Measurements from ENCODE around the gene ANKRD6. TPM values are rescaled to one million over a fixed set of nuclear protein-coding genes. Genes with fewer than 3 reads are reported as not detected.
A peak's percentile ranks its signal among the peaks of the same experiment; 100 is the strongest.

ANKRD6 gene
- total RNA-seq, 1 donor from 2014 or later = 14.9 TPM

DNA sequence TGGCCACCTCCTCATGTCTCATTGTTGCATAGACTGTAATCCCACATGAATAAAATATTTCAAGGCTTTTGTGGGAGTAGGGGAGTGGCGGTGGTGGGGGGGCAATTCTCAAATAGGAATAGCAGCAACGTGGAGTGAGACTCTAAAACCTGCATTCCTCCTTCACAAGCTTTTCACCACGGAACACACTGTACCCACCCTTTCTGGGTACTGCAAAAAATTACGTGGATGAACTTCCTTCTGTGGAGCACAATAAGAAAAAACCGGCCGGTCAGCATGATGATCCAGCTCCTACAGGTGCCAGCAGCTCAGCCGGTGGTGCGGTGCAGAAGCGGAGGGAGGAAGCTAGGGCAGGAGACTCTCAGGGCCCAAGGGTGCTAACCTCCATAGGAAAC is 19.9 kb upstream of the ANKRD6 start:
- DNase-seq (ENCODE audit: low spot score) = peak; percentile 27

DNA sequence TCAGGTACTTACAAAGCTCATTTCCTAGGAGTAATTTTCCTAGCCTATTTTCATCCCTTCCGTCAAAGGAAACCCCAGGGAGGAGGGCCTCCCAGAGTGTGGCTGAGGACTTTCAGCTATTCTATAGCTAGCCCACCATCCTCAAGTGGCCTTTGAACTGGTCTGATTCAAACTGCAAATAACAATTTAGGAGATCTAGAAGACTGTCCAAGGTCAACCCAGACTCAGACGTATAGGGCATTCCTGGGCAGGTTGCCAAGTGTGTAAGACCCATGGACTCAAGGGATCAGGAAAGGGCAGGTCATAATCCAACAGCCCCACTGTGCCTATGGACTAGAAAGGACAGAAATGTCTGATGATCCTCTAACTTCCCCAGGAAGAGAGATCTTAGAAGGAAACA is 18.7 kb upstream of the ANKRD6 start:
- no peak for DNase-seq (ENCODE audit: low spot score)

DNA sequence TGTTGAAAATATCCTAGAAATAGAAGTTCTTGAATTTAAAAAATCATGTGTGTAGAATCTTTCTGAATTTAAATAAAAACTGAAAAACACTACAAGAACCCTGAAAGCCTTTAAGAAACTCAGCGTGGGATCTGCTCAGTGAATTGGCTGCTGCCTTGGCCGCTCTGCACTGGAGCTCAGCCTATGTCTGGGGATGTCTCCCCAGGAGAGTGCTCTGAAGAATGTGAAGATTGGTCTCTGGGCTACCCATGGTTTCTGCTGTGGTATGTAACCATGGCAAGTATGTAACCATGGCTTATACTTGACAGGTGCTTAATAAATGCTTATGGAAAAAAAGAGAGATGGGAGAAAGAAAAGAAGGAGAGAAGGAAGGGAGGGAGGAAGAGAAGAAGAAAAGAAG is 17.8 kb upstream of the ANKRD6 start:
- DNase-seq (ENCODE audit: low spot score) = no peak

DNA sequence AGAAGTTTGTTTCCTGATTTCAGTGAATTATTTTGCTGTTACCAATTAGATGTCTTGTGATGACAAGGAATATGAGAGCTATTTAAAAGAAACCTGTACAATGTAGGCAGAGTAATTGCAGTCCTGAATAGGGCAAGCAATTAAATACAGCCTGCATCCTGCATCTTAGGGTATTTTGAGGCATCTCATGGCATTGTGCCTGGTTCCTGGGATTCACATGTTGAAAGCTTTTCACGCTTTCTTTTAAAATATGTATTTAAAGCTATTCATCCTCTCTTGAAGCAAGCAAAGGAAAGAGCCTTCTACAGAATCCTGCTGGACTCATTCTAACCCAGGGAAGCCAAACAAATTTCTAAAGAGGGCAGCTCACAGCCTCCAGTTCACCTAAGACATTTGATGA is 16.2 kb upstream of the ANKRD6 start:
- no peak for DNase-seq (ENCODE audit: low spot score)

DNA sequence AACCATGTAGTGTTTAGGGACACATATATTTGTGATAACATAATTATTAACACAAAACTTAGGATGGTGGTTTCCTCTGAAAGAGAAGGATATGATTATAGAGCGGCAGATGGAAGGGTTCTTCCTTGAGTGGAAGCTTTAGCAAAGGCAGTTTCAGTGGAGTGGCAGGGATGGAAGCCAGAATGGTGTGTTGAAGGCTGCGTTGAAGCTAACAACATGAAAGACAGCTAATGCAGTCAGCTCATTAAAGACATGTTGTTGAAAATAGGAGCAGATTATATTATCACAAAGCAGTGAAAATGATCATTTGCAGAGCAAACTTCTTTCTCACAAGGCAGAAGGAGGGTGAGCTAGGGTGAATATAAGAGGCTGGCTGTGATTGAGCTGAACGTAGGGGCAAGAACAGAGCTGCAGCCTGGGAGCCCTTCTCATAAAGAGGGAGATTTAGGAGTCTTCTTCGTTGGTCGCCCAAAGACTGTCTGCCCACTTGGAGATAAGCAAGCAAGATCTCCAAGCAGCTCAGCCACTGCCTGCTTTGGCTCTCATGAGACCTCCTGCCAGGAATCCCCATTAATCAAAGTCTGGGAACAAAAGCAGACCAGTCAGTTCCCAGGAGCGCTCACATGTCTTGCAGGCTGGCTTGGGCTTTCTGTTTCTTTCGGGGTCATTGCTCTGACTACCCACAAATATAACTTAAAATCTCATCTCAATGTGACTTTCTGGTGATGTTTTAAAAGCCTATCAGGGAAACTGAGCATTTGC is 2.6 kb upstream of the ANKRD6 start:
- no peak for DNase-seq (ENCODE audit: low spot score)

DNA sequence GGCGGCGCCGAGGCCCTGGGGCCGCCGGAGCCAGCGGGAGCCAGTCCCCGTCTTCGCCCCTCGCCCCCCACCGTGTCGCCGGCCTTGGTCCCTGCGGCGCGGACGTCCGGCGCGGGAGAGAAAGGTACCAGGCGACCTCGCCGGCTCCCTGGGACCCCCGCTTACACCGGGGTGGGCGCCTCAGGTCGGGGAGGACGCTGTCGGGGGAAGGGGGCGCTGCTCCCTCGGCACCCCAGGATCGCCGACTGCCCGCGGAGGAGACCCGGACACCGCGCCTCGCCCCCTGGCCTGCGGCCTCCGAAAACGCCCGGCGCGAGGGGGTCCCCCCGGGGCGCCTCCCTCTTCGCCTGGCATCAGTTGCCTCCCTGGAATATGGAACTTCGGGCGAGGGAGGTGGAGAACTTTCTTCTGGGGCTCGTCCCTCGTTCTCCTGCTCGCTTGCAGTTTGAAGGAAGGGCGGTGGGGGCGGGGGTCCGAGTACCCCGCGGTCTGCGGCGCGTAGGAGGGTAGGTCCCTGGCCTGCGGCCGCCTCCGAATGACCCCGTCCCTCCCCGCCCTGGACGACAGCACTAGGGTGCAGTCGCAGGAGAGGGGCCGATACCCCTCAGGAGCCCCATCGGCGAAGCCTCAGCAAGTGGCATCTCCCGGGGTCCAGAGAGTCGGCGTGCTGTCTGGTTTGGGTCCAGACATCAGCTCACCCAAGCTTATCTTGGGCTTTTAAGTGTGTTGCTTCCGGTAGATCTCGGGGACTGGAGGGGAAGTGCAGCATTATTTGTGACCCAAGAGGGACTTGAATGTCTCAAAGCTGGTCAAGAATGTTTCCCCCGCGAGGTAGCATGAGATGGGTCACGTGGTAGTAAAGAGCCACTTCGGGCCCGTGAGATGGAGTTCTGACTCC is 549 bp downstream of the ANKRD6 start:
- peak; percentile 11 for DNase-seq (ENCODE audit: low spot score)

DNA sequence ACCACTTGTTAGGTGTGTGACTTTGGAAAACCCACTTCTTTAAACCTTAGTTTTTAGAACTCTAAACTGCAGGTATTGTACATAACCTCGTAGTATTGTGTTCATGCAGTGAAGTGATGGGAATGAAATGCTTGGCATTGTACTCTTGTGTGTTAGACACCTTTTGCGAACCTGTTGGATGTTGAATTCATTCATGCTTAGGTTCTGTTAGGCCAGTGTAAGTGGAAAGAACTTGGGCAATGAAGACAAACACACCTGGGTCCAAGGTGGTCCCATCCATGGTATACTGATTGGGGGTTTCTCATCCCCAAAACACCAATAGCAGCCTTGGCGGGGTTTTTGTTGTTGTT is 1.2 kb downstream of the ANKRD6 start:
- no peak for DNase-seq (ENCODE audit: low spot score)

DNA sequence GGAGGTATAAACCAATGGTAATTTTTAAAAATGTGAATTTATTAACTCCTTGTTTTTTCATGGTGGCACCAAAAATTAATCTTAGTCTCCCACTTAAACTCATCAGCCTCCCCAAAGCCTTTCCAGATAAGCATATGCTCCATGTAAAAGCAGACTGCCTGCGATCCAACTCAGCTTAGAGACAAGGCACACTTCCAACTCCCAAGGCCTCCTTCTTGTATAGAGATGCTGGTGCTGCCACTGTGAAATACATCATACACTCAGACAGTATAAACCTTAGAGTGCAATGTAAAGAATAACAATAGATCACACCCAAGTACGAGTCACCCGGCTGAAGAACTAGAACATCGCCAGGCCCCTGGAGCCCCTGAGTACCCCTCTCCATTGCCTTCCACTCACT is 2.0 kb downstream of the ANKRD6 start:
- DNase-seq (ENCODE audit: low spot score) = no peak

DNA sequence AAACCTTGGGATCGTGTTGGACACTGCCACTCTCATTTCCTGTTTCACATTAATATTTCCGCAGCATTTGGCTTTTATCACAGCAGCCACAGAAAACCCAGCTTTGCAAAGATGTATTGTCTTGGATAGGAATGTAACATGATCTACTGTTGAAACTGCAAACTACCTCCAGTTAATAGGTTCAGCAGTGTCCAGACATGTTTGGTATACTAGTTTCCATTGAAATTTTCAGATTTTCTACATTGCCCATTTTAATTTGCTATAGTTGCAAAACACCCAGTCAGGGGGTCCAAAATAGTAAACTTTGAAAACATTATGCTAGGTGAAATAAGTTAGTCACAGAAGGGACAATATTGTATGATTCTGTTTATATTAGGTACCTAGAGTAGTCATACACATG is 3.3 kb downstream of the ANKRD6 start:
- no peak for DNase-seq (ENCODE audit: low spot score)

DNA sequence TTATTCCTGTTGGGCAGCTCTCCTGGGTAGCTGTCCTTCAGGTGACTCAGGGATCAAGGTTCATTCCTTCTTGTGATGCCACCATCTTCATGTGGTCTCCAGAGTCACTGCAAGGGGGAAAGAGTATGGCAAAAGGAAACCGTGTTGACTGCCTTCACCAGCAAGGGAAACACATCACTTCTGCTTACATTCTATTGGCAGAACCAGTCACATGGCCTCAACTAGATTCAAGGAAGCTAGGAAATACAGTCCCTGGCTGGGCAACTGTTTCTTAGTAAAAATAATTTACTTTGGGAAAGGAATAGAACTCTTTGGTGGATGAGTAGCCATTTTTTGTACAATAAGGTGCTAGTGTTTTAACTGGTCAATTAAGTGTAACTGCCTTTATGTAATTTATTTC is 5.3 kb downstream of the ANKRD6 start:
- peak; percentile 26 for DNase-seq (ENCODE audit: low spot score)

DNA sequence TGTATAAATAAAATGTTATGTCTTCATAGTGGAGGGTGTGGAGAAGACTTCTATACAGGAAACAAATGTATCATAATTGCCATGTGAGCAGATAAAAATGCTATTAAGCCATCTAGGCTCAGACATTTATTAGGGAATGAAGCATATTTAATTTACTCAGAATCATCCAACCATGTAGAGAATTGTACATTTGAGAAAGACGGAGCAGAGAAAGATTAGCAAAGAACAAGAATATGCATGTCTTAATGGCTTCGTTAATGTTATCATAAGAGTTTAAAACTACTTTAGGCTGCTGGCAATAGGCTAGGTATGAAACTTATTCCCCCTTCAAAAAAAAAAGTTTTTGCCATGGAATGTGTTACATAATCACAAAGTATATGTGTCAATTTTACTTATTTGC is 6.1 kb downstream of the ANKRD6 start:
- no peak for DNase-seq (ENCODE audit: low spot score)

DNA sequence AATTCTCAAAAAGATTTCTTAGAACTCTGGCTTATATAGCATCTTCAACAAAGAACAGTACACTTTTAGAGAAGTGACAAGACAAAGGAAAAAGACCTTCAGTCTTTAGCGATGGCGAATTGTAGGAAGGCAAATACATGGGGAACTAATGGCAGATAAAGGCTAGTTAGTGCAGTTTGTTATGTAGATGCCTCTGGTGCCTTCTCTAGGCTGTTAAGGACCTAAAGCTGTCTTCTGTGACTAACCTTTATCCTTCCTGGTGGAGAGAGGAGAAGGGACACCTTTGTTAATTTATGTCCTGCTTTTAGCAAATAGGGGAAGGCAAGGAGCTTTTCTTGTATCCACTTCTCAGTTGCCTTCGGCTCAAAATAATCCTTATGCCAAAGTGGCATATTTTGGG is 7.2 kb downstream of the ANKRD6 start:
- no peak for DNase-seq (ENCODE audit: low spot score)

DNA sequence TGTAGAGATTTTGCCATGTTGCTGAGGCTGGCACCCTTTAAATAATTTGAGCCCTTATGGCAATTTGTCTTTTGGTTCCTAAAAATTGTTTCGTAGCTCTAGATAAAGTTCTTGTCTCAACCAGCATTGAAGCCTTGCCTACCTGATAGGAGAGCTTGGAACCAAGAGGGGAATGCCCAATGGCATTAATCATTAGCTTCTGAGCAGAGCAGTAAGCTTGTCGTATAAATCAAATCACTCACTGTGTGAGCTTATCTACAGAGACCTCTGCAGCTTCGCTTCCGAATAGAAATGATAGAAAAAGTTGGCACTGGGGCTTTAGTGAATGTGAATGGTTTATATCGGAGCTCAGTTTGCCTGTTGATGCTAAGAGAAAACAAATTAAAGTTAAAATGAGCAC is 10.7 kb downstream of the ANKRD6 start:
- DNase-seq (ENCODE audit: low spot score) = no peak

DNA sequence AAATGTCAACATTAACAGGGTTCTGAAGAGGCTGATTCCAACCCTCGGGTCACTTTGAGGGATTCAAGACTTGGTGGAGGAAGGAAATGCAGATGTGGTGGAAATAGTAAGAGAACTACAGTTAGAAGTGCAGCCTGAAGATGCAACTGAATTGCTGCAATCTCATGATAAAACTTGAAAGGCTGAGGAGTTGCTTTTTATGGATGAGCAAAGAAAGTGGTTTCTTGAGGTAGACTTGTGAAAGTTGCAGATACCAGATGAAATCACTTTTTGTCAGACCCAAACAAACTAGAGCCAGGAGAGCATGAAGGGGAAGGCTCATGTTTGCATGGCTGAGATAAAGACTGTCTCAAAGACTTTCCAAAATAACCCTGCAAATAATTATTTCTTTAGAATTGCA is 16.2 kb downstream of the ANKRD6 start:
- no peak for DNase-seq (ENCODE audit: low spot score)

DNA sequence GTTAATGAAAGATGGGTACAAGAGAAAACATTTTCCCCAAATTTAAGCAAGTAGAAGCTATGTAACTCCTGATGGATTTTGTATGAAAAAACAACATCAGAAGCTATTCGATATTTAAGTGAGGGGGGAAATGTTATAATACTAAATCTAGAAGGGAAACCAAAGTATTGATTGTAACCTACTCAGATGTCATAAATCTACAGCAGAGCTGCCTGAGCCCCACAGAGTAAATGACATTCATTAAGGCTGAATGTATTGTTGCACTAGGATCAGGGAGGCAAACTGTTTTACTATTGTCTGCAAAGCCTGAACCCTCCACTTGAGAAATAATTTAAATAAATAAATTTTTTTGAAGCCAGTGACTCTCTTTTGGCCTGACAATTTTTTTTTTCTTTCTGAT is 19.3 kb downstream of the ANKRD6 start:
- DNase-seq (ENCODE audit: low spot score) = no peak

DNA sequence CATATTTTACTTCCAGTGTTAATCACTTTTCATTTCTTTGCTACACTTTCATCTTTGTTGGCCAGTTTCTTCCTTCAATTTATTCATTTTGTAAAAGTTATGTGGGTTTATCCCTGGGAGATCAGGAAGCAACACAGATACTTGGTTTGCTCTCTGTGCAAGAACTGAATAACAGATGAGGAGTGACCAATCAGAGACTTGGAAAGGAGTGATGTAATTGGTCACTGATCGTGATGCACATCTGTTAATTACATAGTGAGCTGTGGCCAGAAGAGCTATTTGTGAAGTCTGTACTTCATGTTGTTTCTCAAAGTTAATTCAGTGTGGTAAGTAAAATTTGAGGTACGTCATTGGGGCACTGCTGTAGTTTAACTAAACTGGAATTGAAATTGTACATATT is 21.3 kb downstream of the ANKRD6 start:
- DNase-seq (ENCODE audit: low spot score) = no peak

DNA sequence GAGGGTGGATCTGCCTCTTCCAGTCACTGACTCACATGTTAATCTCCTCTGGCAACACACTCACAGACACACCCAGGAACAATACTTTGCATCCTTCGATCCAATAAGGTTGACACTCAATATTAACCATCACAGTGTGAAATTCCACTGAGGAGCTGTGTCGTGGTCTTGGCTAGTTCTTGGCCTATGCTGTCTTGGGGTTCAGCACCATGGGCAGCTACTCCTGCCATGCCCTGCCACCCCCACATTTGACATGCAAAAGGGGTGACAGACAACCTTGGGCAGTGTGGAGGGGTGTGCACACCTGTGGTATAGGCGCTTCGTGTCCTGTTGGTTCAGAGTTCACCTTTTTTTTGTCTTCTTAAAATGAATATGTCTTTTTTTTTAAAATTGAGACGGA is 25.8 kb downstream of the ANKRD6 start:
- no peak for DNase-seq (ENCODE audit: low spot score)

DNA sequence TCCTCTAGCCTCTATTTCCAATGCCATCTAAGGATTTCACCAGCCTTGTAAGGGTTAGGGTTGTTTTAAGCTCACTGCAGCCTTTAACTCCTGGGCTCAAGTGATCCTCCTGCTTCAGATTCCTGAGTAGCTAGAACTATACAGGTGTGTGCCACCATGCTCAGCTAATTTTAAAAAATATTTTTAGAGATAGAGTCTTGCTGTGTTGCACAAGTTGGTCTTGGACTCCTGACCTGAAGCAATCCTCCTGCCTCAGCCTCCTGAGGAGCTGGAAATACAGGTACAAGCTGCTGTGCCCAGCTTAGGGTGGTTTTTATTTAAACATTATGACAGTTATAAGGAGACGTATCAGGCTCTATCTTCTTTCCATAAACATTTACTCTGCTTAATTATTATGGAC is 26.5 kb downstream of the ANKRD6 start:
- DNase-seq (ENCODE audit: low spot score) = no peak

DNA sequence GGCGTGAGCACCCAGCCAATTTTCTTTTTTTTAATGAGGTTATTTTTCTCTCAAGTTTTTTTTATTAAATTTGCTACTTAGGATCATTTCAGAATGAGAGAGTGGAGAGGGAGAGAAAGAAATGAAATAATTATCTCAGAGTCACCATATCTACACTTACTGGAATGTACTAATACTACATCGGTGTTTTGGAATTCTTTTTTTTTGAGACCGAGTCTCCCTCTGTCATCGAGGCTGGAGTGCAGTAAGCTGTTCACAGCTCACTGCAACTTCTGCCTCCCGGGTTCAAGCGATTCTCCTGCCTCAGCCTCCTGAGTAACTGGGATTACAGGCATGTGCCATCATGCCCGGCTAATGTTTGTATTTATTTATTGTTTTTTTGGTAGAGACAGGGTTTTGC is 27.8 kb downstream of the ANKRD6 start:
- DNase-seq (ENCODE audit: low spot score) = no peak

DNA sequence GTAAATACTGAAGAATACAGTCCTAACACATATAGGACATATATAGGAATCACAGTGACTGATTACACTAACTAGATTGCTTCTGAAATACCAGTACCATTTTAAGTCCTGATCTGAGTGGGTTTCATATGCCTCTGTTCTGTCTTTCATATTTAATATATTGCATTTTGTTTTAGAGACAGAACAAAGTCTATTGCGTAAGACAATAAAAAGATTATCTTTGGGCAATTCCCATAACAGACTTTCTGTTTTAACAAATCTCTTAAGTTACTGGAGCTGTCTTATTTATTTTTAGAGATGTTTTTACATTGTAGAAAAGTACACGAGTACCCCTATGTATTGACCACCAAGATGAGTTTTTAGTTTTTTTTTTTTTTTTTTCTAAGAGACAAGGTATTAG is 29.6 kb downstream of the ANKRD6 start:
- DNase-seq (ENCODE audit: low spot score) = no peak

DNA sequence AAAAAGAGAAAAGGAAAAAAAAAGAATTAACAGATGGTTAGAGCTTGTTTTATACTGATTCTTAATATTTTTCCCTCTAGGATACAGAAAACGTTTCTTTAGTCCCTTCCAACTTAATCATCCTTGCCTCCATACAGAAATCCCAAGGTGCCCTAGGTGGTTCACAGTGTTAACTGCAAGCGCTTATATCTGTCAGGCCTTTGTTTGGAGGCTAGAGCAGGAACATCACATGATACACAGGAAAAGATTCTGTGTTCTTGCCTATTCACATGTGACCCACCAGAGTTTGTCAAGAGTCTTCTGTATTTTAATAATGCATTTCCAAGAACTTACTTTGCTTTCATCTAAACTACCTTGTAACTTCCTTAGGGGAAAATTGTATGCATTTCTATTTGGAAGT is 31.3 kb downstream of the ANKRD6 start:
- no peak for DNase-seq (ENCODE audit: low spot score)

DNA sequence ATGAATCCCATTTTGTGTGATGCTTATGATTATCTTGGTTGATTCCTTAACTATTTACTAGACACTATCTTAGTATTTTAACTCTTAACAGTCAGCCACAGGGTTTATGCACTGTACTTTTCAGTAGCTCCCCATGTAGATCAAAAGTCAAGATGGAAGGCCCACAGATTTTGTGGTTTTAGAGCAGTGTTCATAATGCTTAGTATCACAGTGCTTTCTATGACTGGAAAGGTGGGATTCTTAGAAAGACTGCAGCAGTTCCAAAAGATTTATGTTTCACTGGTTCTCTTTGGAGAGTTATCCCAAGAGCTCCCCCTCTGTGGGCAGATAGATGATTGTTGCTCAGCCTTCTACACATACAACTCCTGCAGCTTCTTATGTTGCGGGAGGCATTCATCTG is 34.5 kb downstream of the ANKRD6 start:
- DNase-seq (ENCODE audit: low spot score) = no peak

DNA sequence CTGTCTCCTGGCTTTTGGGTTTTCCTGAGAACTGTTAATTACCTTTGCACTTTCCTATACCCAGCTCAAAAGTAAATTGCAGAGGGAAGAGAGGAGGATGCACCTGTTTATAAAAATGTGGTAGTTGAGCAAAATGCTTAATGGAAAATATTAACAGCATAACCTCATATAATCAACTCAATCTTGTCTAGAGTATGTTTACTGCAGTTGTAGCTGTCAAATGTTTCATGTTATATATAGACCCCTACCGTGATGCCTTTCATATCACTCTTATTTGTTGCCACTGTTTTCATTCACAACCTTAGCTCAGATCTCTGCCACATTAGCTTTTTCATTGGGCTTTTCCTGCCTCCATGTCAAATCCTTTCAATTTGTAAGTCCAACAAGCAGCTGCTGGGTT is 36.0 kb downstream of the ANKRD6 start:
- DNase-seq (ENCODE audit: low spot score) = no peak
